Measurements from ENCODE around the gene CHAMP1.

CHAMP1 gene

DNA sequence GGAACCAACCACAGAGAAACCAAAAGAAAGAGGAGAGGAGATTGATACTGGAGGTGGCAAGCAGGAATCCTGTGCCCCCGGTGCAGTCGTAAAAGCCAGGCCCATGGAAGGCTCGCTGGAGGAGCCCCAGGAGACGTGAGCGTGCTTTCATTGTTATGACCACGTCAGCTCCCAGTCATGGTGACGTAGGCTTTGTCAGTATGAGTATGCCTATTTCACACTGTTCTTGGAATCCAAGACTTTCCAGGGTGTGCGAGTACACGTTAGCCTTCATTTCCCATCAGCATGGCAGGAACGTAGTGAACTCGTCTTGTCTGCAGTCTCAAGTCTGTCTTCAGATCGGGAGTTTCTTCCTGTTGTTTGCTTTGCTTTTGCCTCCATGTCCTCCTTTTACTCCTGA is 15.4 kb upstream of the CHAMP1 start:
- Histone ChIP-seq H3K36me3 (ENCODE audit: insufficient read depth, low read length) (peaks cover 81% of the 10 kb centered on the region), H3K27ac (ENCODE audit: low read depth, low read length, poor library complexity, severe bottlenecking) (no peak overlapping the region), H3F3A (ENCODE audit: insufficient read depth, low read length) (no peaks in the 10 kb centered on the region), H4K20me1 (ENCODE audit: insufficient read depth, low read length) (no peaks in the 10 kb centered on the region), H3K9me3 (ENCODE audit: low read length) (no peaks in the 10 kb centered on the region), H3K79me2 (ENCODE audit: insufficient read depth, low read length) (no peaks in the 10 kb centered on the region), H3K4me3 (ENCODE audit: low read depth, low read length, poor library complexity, severe bottlenecking) (no peak overlapping the region), H3K9me2 (ENCODE audit: low read depth, low read length) (no peaks in the 10 kb centered on the region), H3K9ac (ENCODE audit: low read length) (no peak overlapping the region), H3K4me1 (ENCODE audit: insufficient read depth, low read length, severe bottlenecking) (no peaks in the 10 kb centered on the region), H2AFZ (ENCODE audit: low read length) (no peak overlapping the region), H3K4me2 (ENCODE audit: low read length) (no peak overlapping the region), H3K27me3 (ENCODE audit: insufficient read depth, low read length) (no peaks in the 10 kb centered on the region)
- TF ChIP-seq, protein P1, sequence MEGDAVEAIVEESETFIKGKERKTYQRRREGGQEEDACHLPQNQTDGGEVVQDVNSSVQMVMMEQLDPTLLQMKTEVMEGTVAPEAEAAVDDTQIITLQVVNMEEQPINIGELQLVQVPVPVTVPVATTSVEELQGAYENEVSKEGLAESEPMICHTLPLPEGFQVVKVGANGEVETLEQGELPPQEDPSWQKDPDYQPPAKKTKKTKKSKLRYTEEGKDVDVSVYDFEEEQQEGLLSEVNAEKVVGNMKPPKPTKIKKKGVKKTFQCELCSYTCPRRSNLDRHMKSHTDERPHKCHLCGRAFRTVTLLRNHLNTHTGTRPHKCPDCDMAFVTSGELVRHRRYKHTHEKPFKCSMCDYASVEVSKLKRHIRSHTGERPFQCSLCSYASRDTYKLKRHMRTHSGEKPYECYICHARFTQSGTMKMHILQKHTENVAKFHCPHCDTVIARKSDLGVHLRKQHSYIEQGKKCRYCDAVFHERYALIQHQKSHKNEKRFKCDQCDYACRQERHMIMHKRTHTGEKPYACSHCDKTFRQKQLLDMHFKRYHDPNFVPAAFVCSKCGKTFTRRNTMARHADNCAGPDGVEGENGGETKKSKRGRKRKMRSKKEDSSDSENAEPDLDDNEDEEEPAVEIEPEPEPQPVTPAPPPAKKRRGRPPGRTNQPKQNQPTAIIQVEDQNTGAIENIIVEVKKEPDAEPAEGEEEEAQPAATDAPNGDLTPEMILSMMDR (IDR thresholded peaks at IDR 0.05; ENCODE audit: low read length) = no peak
- TF ChIP-seq EZH2 (IDR thresholded peaks at IDR 0.05; ENCODE audit: borderline replicate concordance, low read length) = no peak

- H3K4me2 ChIP-seq (ENCODE audit: low read length) = no peak overlapping the region
- H3K27ac ChIP-seq (ENCODE audit: low read depth, low read length, poor library complexity, severe bottlenecking) = no peak overlapping the region
- H3K4me1 ChIP-seq (ENCODE audit: insufficient read depth, low read length, severe bottlenecking) = no peaks in the 10 kb centered on the region
- no peaks in the 10 kb centered on the region for H4K20me1 ChIP-seq (ENCODE audit: insufficient read depth, low read length)
- no peak overlapping the region for H3K4me3 ChIP-seq (ENCODE audit: low read depth, low read length, poor library complexity, severe bottlenecking)
- H3K79me2 ChIP-seq (ENCODE audit: insufficient read depth, low read length) = no peaks in the 10 kb centered on the region
- H3F3A ChIP-seq (ENCODE audit: insufficient read depth, low read length) = no peaks in the 10 kb centered on the region
- no peaks in the 10 kb centered on the region for H3K27me3 ChIP-seq (ENCODE audit: insufficient read depth, low read length)
- H3K9me2 ChIP-seq (ENCODE audit: low read depth, low read length) = no peaks in the 10 kb centered on the region
- TF ChIP-seq, protein P1 (IDR thresholded peaks at IDR 0.05; ENCODE audit: low read length) = no peak
- TF ChIP-seq EZH2 (IDR thresholded peaks at IDR 0.05; ENCODE audit: borderline replicate concordance, low read length) = no peak
- H3K9me3 ChIP-seq (ENCODE audit: low read length) = no peaks in the 10 kb centered on the region
- peaks cover 88% of the 10 kb centered on the region for H3K36me3 ChIP-seq (ENCODE audit: insufficient read depth, low read length)
- H2AFZ ChIP-seq (ENCODE audit: low read length) = no peak overlapping the region
- H3K9ac ChIP-seq (ENCODE audit: low read length) = no peak overlapping the region
Observed at GRCh38 chr13:114299604-114300305, 14.5 kb upstream of the CHAMP1 start.

GRCh38 chr13:114303700-114304327 is 10.5 kb upstream of the CHAMP1 start:
- Histone ChIP-seq H2AFZ (ENCODE audit: low read length) (no peak overlapping the region), H3K36me3 (ENCODE audit: insufficient read depth, low read length) (peaks cover 75% of the 10 kb centered on the region), H3K4me2 (ENCODE audit: low read length) (no peak overlapping the region), H3K4me1 (ENCODE audit: insufficient read depth, low read length, severe bottlenecking) (no peaks in the 10 kb centered on the region), H3K9me2 (ENCODE audit: low read depth, low read length) (no peaks in the 10 kb centered on the region), H3F3A (ENCODE audit: insufficient read depth, low read length) (no peaks in the 10 kb centered on the region), H3K27me3 (ENCODE audit: insufficient read depth, low read length) (no peaks in the 10 kb centered on the region), H3K27ac (ENCODE audit: low read depth, low read length, poor library complexity, severe bottlenecking) (no peak overlapping the region), H3K79me2 (ENCODE audit: insufficient read depth, low read length) (no peaks in the 10 kb centered on the region), H3K9me3 (ENCODE audit: low read length) (no peaks in the 10 kb centered on the region), H4K20me1 (ENCODE audit: insufficient read depth, low read length) (no peaks in the 10 kb centered on the region), H3K9ac (ENCODE audit: low read length) (no peak overlapping the region), H3K4me3 (ENCODE audit: low read depth, low read length, poor library complexity, severe bottlenecking) (no peak overlapping the region)
- TF ChIP-seq, protein P1 (IDR thresholded peaks at IDR 0.05; ENCODE audit: low read length) = no peak
- TF ChIP-seq EZH2 (IDR thresholded peaks at IDR 0.05; ENCODE audit: borderline replicate concordance, low read length) = no peak
